SHP77 treated with DMSO at 0.1 percent for 48 hours (cell line): ENCODE results near the gene RABIF.
"Not testable (repeated sequence)": the region's sequence is repeated elsewhere in the genome, so short reads cannot be mapped to it uniquely, and the experiment has no call there.

Source experiments
- DNase-seq: peaks from one replicate; lab custom pipeline; 2025; lab: John Stamatoyannopoulos, UW

Gene RABIF

DNA sequence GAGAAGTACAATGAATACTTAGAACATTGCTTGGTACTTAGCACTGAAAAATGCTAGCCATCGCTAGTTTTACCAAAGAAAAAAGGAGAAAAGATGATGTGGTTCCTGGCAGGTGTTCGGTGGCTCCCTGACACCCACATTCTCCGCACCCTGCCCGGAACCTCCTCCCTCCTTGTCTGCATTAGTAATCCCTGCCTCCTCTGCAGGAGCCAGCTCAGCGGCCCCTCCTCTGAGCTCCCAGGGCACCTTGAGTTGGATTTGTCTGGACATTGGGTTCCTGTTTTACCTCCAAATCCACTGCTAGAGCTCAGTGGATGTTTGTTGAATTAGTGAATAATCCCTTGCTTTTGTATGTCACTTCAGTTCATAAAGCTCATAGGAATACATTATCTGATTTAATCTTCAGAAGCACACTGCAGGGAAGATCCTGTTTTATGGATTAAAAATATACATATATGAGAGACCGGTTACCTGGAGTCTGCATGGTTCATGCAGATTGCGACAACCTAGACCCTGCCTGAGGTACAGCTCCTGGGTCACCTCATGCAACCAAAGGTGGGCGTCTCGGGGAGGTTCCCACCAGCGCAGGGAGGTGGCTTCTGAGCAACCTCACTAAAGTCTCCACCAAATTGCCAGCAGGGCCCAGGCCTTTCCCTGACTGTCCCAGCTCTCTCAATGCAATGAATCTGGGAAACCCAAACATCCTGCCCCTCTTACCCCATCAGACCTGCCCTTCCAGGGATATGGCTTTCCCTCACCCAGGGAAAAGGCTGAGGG is 54.0 kb downstream of the RABIF start:
- DNase-seq, result no peak

DNA sequence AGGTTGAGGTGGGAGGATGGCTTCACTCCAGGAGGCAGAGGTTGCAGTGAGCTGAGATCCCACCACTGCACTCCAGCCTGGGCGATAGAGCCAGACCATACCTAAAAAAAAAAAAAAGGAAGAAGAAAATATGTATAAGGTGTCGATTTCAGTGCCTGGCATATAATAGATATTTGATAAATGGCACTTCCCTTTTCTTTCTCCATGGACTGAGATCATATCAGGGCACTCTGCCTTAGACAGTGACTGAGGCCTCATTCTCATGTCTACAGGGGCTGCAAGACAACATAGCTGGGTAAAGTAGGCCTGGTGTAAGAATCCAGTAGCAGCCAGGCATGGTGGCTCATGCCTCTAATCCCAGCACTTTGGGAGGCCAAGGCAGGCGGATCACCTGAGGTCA is 57.0 kb downstream of the RABIF start:
- DNase-seq, result no peak

- not testable (repeated sequence) for DNase-seq
These were observed 59.7 kb downstream of the RABIF start for GRCh38 chr1:202829223-202829622.
